ENCODE data around the gene DEFB124. TPM values are rescaled to one million over a fixed set of nuclear protein-coding genes. Genes with fewer than 3 reads are reported as not detected.
"Not testable (repeated sequence)": the region's sequence is repeated elsewhere in the genome, so short reads cannot be mapped to it uniquely, and the experiment has no call there.

The DEFB124 gene
- total RNA-seq, 1 experiment from 2014 or later = not detected

GRCh38 chr20:31472395-31473330 lies 2.3 kb downstream of the DEFB124 start:
- DNase-seq = no peak
- intact Hi-C loops (cut with micrococcal nuclease) = no loop called here
- ATAC-seq = no peak
- Histone ChIP-seq H2AFZ (ENCODE audit: low read length) (no peak overlapping the region), H3K9me3 (ENCODE audit: low read length) (no peaks in the 10 kb centered on the region), H3K27ac (ENCODE audit: low read length) (no peak overlapping the region), H3K79me2 (ENCODE audit: low read length) (no peaks in the 10 kb centered on the region), H3K36me3 (ENCODE audit: low read depth, low read length) (no peaks in the 10 kb centered on the region), H3K4me1 (ENCODE audit: insufficient read depth, low read length) (no peaks in the 10 kb centered on the region), H3K27me3 (ENCODE audit: low read length) (peaks cover 35% of the 10 kb centered on the region), H3K9ac (ENCODE audit: low read length) (no peak overlapping the region), H3K9me2 (replicated peaks; ENCODE audit: low read length) (no peaks in the 10 kb centered on the region), H3K4me3 (ENCODE audit: low read length) (no peak overlapping the region), H3F3A (ENCODE audit: low read length, unreplicated experiment) (no peaks in the 10 kb centered on the region), H3K4me2 (ENCODE audit: low read length) (no peak overlapping the region), H4K20me1 (ENCODE audit: low read length) (no peaks in the 10 kb centered on the region)
- POLR2A ChIA-PET (ENCODE audit: unreplicated experiment) = no interaction called here
- TF ChIP-seq CTCF (conservative IDR thresholded peaks at IDR 0.05; ENCODE audit: low read depth, low read length) (no peak), EZH2phosphoT487 (IDR thresholded peaks at IDR 0.05; ENCODE audit: borderline replicate concordance, low read length) (no peak), EZH2 (IDR thresholded peaks at IDR 0.05; ENCODE audit: low read length, unreplicated experiment) (no peak)
- CTCF ChIA-PET = interaction anchor here (0.5 kb wide), 1 partner anchor 58 kb away, joined by 4 read pairs; no protein-coding TSS in a partner anchor
- no TSS peak for BruUV-seq (replicated peaks)

GRCh38 chr20:31470946-31471345 lies 4.0 kb downstream of the DEFB124 start:
- CTCF ChIA-PET = not testable (repeated sequence)

GRCh38 chr20:31454361-31454760 lies 20.6 kb downstream of the DEFB124 start:
- no peak overlapping the region for H3K27ac ChIP-seq (ENCODE audit: low read length)
- no peaks in the 10 kb centered on the region for H3K79me2 ChIP-seq (ENCODE audit: low read length)
- ATAC-seq (no peak), DNase-seq (no peak)
- no peaks in the 10 kb centered on the region for H3K4me1 ChIP-seq (ENCODE audit: insufficient read depth, low read length)
- H3K36me3 ChIP-seq (ENCODE audit: low read depth, low read length) = no peaks in the 10 kb centered on the region
- no peaks in the 10 kb centered on the region for H4K20me1 ChIP-seq (ENCODE audit: low read length)
- no peak overlapping the region for H2AFZ ChIP-seq (ENCODE audit: low read length)
- no peak overlapping the region for H3K9ac ChIP-seq (ENCODE audit: low read length)
- H3F3A ChIP-seq (ENCODE audit: low read length, unreplicated experiment) = no peaks in the 10 kb centered on the region
- H3K9me3 ChIP-seq (ENCODE audit: low read length) = no peaks in the 10 kb centered on the region
- no peaks in the 10 kb centered on the region for H3K9me2 ChIP-seq (replicated peaks; ENCODE audit: low read length)
- no peak overlapping the region for H3K4me3 ChIP-seq (ENCODE audit: low read length)
- intact Hi-C loops (cut with micrococcal nuclease) = no loop called here
- no peak overlapping the region for H3K4me2 ChIP-seq (ENCODE audit: low read length)
- BruUV-seq (replicated peaks) = no TSS peak
- peaks cover 7% of the 10 kb centered on the region for H3K27me3 ChIP-seq (ENCODE audit: low read length)
- CTCF ChIA-PET = no interaction called here
- POLR2A ChIA-PET (ENCODE audit: unreplicated experiment) = no interaction called here
- TF ChIP-seq CTCF (conservative IDR thresholded peaks at IDR 0.05; ENCODE audit: low read depth, low read length) (no peak), EZH2phosphoT487 (IDR thresholded peaks at IDR 0.05; ENCODE audit: borderline replicate concordance, low read length) (no peak), EZH2 (IDR thresholded peaks at IDR 0.05; ENCODE audit: low read length, unreplicated experiment) (no peak)

More at GRCh38 chr20:31470946-31471345, 4.0 kb downstream of the DEFB124 start:
- H3K4me1 ChIP-seq (ENCODE audit: insufficient read depth, low read length); H3K36me3 ChIP-seq (ENCODE audit: low read depth, low read length); H3K9me3 ChIP-seq (ENCODE audit: low read length); H4K20me1 ChIP-seq (ENCODE audit: low read length); H3K79me2 ChIP-seq (ENCODE audit: low read length); H3K4me3 ChIP-seq (ENCODE audit: low read length); H3K9me2 ChIP-seq (replicated peaks; ENCODE audit: low read length); H2AFZ ChIP-seq (ENCODE audit: low read length); POLR2A ChIA-PET (ENCODE audit: unreplicated experiment); H3K4me2 ChIP-seq (ENCODE audit: low read length); H3K27ac ChIP-seq (ENCODE audit: low read length); H3F3A ChIP-seq (ENCODE audit: low read length, unreplicated experiment); BruUV-seq (replicated peaks); ATAC-seq; H3K9ac ChIP-seq (ENCODE audit: low read length); DNase-seq; intact Hi-C loops (cut with micrococcal nuclease): not testable (repeated sequence)
- peaks cover 18% of the 10 kb centered on the region for H3K27me3 ChIP-seq (ENCODE audit: low read length)

All from PC-3 (cell line).